Colonic mucosa (tissue), 4 donors: ENCODE results near the gene RNASEH2C. TPM values are rescaled to one million over a fixed set of nuclear protein-coding genes. Genes with fewer than 3 reads are reported as not detected.
"Not testable (repeated sequence)": the region's sequence is repeated elsewhere in the genome, so short reads cannot be mapped to it uniquely, and the experiment has no call there.

Source experiments
- DNase-seq: peaks from one replicate; pipeline ENCODE4 v3.0.0-alpha.2; 2020
- H3K27ac ChIP-seq: fragments of 200-600 bp; one replicate; pipeline ENCODE4 v1.8.0; 2021
- H3K27me3 ChIP-seq: fragments of 200-600 bp; one replicate; pipeline ENCODE4 v1.8.0; 2021
- H3K36me3 ChIP-seq: fragments of 200-600 bp; one replicate; pipeline ENCODE4 v1.8.0; 2021
- H3K4me1 ChIP-seq: fragments of 200-600 bp; one replicate; pipeline ENCODE4 v1.8.0; 2021; ENCODE audit warnings: mild to moderate bottlenecking
- H3K4me3 ChIP-seq: fragments of 200-600 bp; one replicate; pipeline ENCODE4 v1.8.0; 2021
- H3K9ac ChIP-seq, 2 donors: one replicate each; pipeline ENCODE4 v1.7.0; 2013; ENCODE audit warnings: control low read depth in 2 of 2, low read depth in 2 of 2, low read length in 2 of 2
- H3K9me3 ChIP-seq: fragments of 200-600 bp; one replicate; pipeline ENCODE4 v1.8.0; 2021
- intact Hi-C: fragments of 100-400 bp; cut with DNase I; formaldehyde crosslinking; loops from one replicate; pipeline ENCODE4 v1.14.1; 2022
- total RNA-seq, 2 donors: library from RNA; stranded (reverse); fragmentation: NEBNext Ultra II Directional in 1 of 2; extraction: Animal tissue kit (Norgen Biotek cat#: 25700) in 1 of 2; gene quantifications; one replicate each; pipeline ENCODE4 v1.2.1, GENCODE V29; 2021
- TF ChIP-seq, protein P1 (sequence below): fragments of 200-600 bp; IDR thresholded peaks from one replicate; pipeline ENCODE4 v1.8.0; 2022; ENCODE audit warnings: antibody characterized with exemption, mild to moderate bottlenecking
- donor health status: healthy.
- donor health status: DM: no; HTN: no; CAD: no.
- donor health status: DM: no; HTN: no; CAD: no.

RNASEH2C gene
- total RNA-seq, 2 donors from 2014 or later, result 26.1 to 58.1 TPM

DNA sequence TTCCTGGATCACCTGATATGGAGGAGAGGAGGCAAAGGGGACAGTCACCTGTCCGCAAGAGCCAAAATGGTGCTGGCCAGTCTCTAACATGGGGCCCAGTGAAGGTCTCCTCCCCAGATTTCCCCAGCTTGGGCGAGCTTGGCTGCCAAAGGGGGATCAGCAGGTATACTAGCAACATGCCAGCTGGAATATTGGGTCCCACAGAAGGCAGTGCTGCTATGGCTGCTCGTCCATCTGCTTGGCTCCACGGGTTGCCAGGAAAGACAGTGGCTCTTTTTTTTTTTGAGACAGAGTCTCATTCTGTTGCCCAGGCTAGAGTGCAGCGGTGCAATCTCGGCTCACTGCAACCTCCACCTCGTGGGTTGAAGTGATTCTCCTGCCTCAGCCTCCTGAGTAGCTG, 21.3 kb downstream of the RNASEH2C start:
- H3K9me3 ChIP-seq, result no peaks in the 10 kb centered on the region
- intact Hi-C loops, result no loop called here
- H3K4me3 ChIP-seq, result no peak overlapping the region
- TF ChIP-seq, protein P1, sequence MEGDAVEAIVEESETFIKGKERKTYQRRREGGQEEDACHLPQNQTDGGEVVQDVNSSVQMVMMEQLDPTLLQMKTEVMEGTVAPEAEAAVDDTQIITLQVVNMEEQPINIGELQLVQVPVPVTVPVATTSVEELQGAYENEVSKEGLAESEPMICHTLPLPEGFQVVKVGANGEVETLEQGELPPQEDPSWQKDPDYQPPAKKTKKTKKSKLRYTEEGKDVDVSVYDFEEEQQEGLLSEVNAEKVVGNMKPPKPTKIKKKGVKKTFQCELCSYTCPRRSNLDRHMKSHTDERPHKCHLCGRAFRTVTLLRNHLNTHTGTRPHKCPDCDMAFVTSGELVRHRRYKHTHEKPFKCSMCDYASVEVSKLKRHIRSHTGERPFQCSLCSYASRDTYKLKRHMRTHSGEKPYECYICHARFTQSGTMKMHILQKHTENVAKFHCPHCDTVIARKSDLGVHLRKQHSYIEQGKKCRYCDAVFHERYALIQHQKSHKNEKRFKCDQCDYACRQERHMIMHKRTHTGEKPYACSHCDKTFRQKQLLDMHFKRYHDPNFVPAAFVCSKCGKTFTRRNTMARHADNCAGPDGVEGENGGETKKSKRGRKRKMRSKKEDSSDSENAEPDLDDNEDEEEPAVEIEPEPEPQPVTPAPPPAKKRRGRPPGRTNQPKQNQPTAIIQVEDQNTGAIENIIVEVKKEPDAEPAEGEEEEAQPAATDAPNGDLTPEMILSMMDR, result no peak
- H3K4me1 ChIP-seq, result no peaks in the 10 kb centered on the region
- no peak overlapping the region for H3K27ac ChIP-seq
- no peaks in the 10 kb centered on the region for H3K36me3 ChIP-seq
- H3K27me3 ChIP-seq, result no peaks in the 10 kb centered on the region
- H3K9ac ChIP-seq, result no peak overlapping the region
- no peak for DNase-seq

DNA sequence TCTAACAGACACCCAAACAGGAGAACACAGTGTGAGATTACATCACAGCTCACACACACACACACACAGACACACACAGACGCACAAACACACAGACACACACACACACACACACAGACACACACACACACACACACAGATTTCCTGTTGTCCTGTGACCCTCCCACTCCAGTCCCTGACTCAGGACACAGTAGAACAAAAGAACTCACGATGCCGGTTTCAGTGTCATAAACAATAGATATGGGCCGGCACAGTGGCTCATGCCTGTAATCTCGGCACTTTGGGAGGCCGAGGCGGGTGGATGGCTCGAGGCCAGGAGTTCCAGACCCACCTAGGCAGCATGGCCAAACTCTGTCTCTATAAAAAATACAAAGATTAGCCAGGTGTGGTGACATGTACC, 22.4 kb downstream of the RNASEH2C start:
- intact Hi-C loops, result no loop called here
- Histone ChIP-seq H3K9me3 (no peaks in the 10 kb centered on the region), H3K4me3 (no peak overlapping the region), H3K9ac (no peak overlapping the region), H3K36me3 (no peaks in the 10 kb centered on the region), H3K4me1 (no peaks in the 10 kb centered on the region), H3K27me3 (no peaks in the 10 kb centered on the region), H3K27ac (no peak overlapping the region)
- TF ChIP-seq, protein P1, result no peak
- DNase-seq, result peak; percentile 66

DNA sequence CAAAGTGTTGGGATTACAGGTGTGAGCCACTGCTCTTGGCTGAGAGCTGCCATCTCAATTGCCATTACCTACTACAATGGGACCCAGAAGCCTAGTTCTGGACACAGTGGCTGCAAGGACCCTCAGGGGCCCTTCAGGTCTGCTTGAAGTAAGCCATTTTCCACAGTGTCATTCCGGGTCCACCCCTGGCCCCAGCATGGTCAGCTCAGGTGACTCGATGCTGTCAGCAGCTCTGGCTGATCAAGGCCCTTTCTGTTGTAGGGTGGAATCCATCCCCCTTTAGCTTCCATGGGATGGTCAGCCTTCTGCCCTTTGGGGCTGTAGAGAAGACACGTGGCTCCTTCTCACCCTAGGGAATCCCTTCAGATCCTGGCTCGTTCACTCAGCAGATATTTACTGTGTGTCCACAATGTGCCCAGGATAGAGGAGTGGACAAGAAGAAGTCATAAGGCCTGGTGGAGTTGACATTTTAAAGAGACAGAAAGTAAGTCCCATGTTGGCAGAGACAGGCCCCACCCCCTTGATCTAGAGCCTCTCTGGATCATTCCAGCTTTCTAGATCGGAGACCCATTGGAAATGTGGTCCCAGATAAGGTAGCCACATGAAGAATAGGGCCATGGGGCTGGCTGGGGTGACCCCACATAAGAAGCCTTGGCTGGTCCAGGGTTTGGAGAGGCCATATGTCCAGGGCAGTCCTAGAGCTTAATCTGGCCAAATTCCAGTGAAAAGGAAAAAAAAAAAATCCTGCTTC, 23.6 kb downstream of the RNASEH2C start:
- H3K27me3 ChIP-seq, result no peaks in the 10 kb centered on the region
- TF ChIP-seq, protein P1, result no peak
- H3K9me3 ChIP-seq, result no peaks in the 10 kb centered on the region
- no peak overlapping the region for H3K27ac ChIP-seq
- no peak overlapping the region for H3K4me3 ChIP-seq
- H3K36me3 ChIP-seq, result no peaks in the 10 kb centered on the region
- intact Hi-C loops, result no loop called here
- no peak overlapping the region for H3K9ac ChIP-seq
- H3K4me1 ChIP-seq, result no peaks in the 10 kb centered on the region
- DNase-seq, result no peak

DNA sequence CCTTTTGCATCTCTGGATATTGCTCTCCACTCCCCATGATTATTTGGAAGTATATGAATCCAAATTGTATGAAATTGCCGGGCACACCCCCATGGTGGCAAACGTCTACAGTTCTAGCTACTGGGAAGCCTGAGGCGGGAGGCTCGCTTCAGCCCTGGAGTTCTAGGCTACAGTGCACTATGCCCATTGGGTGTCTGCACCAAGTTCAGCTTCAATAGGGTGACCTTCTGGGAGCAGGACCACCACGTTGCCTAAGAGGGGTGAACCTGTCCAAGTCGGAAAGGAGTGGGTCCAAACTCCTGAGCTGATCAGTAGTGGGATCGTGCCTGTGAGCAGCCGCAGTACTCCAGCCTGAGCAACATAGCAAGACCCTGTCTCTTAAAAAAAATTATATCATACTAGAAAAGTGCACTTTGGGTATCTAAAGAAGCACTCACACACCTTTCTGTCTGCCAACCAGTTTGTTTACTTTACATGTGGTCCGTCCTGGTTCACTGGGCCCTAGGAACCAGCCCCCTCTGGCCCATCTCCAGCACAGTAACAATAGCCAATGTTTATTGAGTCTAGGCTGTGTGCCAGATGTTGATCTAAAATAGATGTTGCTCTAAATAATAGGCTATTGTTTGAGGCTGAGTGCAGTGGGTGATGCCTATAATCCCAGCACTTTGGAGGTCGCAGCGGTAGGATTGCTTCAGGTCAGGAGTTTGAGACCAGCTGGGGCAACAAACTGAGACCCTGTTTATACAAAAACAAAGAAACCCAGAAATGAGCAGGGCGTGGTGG, 24.9 kb downstream of the RNASEH2C start:
- intact Hi-C loops, result no loop called here
- peak overlapping the region in 1 of 2 donors; percentile 35 for H3K9ac ChIP-seq
- H3K4me3 ChIP-seq, result no peak overlapping the region
- no peaks in the 10 kb centered on the region for H3K36me3 ChIP-seq
- no peaks in the 10 kb centered on the region for H3K27me3 ChIP-seq
- no peaks in the 10 kb centered on the region for H3K9me3 ChIP-seq
- DNase-seq, result peak; percentile 85
- no peak overlapping the region for H3K27ac ChIP-seq
- no peaks in the 10 kb centered on the region for H3K4me1 ChIP-seq
- TF ChIP-seq, protein P1, result no peak

DNA sequence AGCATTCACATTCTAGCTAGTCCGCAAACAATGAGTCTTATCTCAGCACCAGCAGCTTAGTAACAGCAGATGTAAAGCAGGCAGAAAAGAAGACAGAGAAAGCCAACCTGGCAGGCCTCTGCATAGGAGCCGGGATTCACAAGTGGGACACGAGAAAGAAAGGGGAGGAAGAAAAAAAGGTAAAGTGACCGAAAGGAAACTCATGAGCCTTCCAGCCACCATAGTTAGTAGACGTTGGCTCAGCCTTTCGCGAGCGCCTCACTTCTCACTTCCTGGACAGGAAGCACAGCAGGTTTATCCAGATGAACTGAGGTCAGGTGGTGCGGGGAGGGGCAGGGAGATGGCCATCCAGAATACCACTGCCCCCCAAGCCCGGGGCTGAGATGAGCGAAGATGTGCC, 28.2 kb downstream of the RNASEH2C start:
- no peaks in the 10 kb centered on the region for H3K4me1 ChIP-seq
- H3K36me3 ChIP-seq, result no peaks in the 10 kb centered on the region
- no peak overlapping the region for H3K4me3 ChIP-seq
- DNase-seq, result no peak
- H3K9me3 ChIP-seq, result no peaks in the 10 kb centered on the region
- H3K9ac ChIP-seq, result peak overlapping the region in 1 of 2 donors; percentile 34
- TF ChIP-seq, protein P1, result no peak
- H3K27me3 ChIP-seq, result no peaks in the 10 kb centered on the region
- intact Hi-C loops, result no loop called here
- no peak overlapping the region for H3K27ac ChIP-seq

DNA sequence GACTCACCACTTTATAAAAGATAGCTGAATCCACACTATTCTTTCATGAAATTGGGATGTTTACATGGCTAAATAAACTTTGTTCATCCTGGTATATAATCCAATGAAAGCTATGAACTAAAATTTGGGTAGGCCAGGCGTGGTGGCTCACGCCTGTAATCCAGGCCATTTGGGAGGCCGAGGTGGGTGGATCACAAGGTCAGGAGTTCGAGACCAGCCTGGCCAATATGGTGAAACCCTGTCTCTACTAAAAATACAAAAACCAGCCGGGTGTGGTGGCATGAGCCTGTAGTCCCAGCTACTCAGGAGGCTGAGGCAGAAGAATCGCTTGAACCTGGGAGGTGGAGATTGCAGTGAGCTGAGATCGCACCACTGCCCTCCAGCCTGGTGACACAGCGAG, 28.8 kb downstream of the RNASEH2C start:
- H3K9me3 ChIP-seq, DNase-seq, intact Hi-C loops, H3K9ac ChIP-seq, H3K36me3 ChIP-seq, H3K27ac ChIP-seq, H3K4me3 ChIP-seq, H3K27me3 ChIP-seq, H3K4me1 ChIP-seq: not testable (repeated sequence)
